ENCODE data around the gene PEAR1.
A peak's percentile ranks its signal among the peaks of the same experiment; 100 is the strongest.

Gene PEAR1

GRCh38 chr1:156957634-156958033 is 64.1 kb downstream of the PEAR1 start:
- no peak for DNase-seq (ENCODE audit: low read depth)
- TF ChIP-seq CTCF (conservative IDR thresholded peaks at IDR 0.05; ENCODE audit: low read depth, low read length) = no peak

DNA sequence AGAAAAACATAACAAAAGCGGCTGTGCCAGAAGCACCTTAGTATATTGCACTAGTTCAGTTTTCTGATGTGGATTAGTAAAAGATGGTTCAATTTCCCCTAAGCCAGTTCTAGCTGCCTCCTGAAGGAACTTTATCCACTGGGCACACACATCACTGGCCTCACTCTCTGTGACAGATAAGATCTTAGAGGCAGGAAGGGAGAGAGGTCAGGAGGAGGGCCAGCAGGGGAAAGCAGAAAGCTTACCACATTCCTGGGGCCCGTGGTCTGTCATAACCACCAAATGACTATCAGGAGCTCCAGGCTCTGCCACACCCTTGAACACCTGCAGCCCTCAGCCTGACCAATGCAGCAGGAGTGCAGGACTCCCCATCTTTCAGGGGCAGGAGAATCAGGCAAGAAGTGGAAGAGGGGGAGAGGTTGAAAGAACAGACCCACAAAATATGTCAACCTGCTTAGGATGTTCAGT is 64.8 kb downstream of the PEAR1 start:
- no peak for DNase-seq (ENCODE audit: low read depth)
- no peak for TF ChIP-seq CTCF (conservative IDR thresholded peaks at IDR 0.05; ENCODE audit: low read depth, low read length)
- H3K4me3 ChIP-seq (ENCODE audit: low read depth, low read length) = no peak overlapping the region

More at GRCh38 chr1:156957634-156958033, 64.1 kb downstream of the PEAR1 start:
- H3K4me3 ChIP-seq (ENCODE audit: low read depth, low read length) = no peak overlapping the region

DNA sequence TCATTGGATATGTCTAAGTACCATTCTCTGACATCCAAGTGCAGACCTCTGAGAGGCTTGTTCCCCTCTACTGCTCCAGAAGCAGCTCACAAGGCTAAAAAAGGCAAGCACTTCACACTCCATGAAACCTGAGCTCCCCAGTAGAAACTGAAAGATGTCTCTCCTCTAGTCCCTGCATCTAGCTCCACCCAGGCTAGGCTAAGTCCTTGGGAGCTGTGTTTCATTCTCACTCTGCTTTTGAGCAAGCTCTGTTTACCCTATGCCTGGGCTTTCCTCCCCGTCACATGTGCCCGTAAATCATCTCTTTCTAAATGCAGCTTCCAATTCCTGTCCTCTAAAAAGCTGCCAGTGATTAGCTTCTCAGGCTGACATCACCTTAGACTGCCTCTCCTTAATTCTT is 65.9 kb downstream of the PEAR1 start:
- DNase-seq (ENCODE audit: low read depth) = peak; percentile 48
- no peak overlapping the region for H3K4me3 ChIP-seq (ENCODE audit: low read depth, low read length)
- TF ChIP-seq CTCF (conservative IDR thresholded peaks at IDR 0.05; ENCODE audit: low read depth, low read length) = no peak

DNA sequence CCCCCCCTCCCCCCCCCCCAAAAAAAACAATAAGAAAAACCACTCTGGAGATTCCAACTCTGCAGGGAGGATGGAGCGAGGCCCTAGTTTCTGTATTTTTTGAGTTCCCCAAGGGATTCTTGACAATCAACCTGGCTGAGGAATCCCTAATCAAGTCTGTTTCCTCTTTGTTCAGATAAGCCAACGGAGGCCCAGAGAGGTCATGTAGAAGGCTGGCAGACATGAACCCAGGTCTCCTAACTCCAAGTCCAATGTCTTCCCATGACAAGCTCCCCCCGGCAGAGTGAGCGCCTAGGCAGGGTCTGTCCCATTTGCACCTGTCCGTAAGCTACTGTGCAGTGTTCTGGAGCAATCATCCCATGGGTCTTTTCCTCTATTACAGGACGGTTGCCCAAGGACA is 66.4 kb downstream of the PEAR1 start:
- no peak overlapping the region for H3K4me3 ChIP-seq (ENCODE audit: low read depth, low read length)
- TF ChIP-seq CTCF (conservative IDR thresholded peaks at IDR 0.05; ENCODE audit: low read depth, low read length) = no peak
- DNase-seq (ENCODE audit: low read depth) = no peak

- TF ChIP-seq CTCF (conservative IDR thresholded peaks at IDR 0.05; ENCODE audit: low read depth, low read length) = peak; percentile 29
- no peak for DNase-seq (ENCODE audit: low read depth)
- H3K4me3 ChIP-seq (ENCODE audit: low read depth, low read length) = no peak overlapping the region
These were observed 68.2 kb downstream of the PEAR1 start for GRCh38 chr1:156961709-156962108.

DNA sequence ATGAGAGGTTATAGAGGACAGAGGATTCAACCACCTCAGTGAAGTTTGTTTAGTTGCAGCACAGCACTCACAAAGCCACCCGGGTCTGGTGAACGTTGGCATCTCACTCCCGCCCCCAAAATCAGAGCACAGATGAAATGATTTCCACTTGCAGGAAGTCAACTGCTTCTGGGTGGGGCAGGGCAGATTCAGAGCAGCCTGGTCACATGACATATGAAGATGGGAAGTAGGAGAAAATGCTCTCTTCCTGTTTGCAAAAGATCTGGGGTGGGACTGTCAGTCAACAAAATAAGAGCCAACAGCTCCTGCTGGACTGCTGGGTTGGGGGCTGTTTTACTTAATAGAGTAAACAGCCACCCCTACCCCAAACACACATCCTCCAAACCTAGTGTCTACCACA is 70.1 kb downstream of the PEAR1 start:
- no peak overlapping the region for H3K4me3 ChIP-seq (ENCODE audit: low read depth, low read length)
- peak; percentile 15 for DNase-seq (ENCODE audit: low read depth)
- no peak for TF ChIP-seq CTCF (conservative IDR thresholded peaks at IDR 0.05; ENCODE audit: low read depth, low read length)

DNA sequence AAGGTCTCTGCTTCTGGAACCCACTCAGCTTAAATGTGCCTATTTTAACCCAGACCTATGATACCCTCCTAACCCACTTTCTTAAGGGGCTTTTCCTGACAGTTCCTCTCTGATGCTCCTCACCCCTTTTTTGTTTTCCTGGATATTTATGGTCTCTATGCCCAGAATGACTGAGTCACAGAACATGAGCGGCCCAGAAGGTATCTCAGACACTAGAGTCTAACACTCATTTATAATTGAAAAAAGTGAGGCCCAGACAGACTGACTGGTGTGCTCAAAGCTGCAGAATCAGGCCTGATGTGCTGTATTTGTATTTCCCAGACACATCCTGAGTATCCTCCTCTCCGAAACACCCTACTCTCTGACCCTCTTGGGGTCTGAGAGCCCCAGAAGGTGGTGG is 70.9 kb downstream of the PEAR1 start:
- DNase-seq (ENCODE audit: low read depth) = no peak
- no peak for TF ChIP-seq CTCF (conservative IDR thresholded peaks at IDR 0.05; ENCODE audit: low read depth, low read length)

More for the DNA sequence above, 70.9 kb downstream of the PEAR1 start:
- H3K4me3 ChIP-seq (ENCODE audit: low read depth, low read length) = no peak overlapping the region
